NB4 (cell line): ENCODE results near the gene MARK4.
"Not testable (repeated sequence)": the region's sequence is repeated elsewhere in the genome, so short reads cannot be mapped to it uniquely, and the experiment has no call there.

ENCODE experiments used
- DNase-seq: peaks from one replicate; pipeline ENCODE4 v3.0.0; 2010; ENCODE audit warnings: low read depth
- H3K4me3 ChIP-seq: one replicate; pipeline ENCODE4 v1.5.1; 2011; ENCODE audit warnings: mild to moderate bottlenecking, low read depth, low read length, moderate library complexity
- MAX ChIP-seq: IDR thresholded peaks from 2 replicates; pipeline ENCODE4 v1.6.1; 2011; ENCODE audit warnings: low read depth, low read length
- MYC ChIP-seq: IDR thresholded peaks from 2 replicates; pipeline ENCODE4 v1.6.1; 2011; ENCODE audit warnings: low read depth, low read length
- POLR2A ChIP-seq: IDR thresholded peaks from 2 replicates; pipeline ENCODE4 v1.6.1; 2011; ENCODE audit warnings: mild to moderate bottlenecking; ENCODE audit not compliant: insufficient read length; ENCODE audit errors: extremely low read depth
- TF ChIP-seq, protein P1 (sequence below): IDR thresholded peaks from one replicate; pipeline ENCODE4 v1.5.1; 2012; ENCODE audit warnings: low read depth, low read length

MARK4 gene

DNA sequence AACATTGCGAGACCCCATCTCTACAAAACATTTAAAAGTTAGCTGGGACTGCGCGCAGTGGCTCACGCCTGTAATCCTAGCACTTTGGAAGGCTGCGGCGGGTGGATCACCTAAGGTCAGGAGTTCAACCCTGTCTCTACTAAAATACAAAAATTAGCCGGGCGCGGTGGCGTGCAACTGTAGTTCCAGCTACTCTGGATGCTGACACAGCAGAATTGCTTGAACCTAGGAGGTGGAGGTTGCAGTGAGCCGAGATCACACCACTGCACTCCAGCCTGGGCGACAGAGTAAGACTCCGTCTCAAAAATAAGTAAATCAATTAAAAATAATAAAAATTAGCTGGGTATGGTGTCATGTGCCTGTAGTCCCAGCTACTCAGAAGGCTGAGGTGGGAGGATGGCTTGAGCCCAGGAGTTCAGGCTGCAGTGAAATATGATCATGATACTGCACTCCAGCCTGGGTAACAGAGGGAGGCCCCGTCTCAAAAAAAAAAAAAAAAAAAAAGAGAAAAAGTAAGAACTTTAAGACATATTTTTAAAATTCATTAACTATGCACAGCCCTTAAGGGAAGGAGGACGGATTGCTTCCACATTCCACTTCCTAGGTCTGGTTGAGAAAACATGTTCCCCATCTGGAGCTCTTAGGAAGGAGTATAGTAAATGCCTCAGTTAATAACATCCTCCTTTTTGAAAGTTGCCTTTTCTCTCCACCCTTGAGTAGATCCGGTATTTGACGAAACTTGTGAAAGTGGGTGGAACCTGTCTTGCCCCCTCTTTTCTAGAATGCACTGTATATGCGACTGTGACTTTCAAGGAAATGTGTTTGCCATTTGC lies 31.9 kb upstream of the MARK4 start:
- TF ChIP-seq MYC = no peak
- no peak for DNase-seq
- H3K4me3 ChIP-seq = no peak overlapping the region

GRCh38 chr19:45222724-45223123 lies 28.3 kb upstream of the MARK4 start:
- TF ChIP-seq POLR2A (no peak), MYC (no peak), MAX (no peak)
- TF ChIP-seq, protein P1, sequence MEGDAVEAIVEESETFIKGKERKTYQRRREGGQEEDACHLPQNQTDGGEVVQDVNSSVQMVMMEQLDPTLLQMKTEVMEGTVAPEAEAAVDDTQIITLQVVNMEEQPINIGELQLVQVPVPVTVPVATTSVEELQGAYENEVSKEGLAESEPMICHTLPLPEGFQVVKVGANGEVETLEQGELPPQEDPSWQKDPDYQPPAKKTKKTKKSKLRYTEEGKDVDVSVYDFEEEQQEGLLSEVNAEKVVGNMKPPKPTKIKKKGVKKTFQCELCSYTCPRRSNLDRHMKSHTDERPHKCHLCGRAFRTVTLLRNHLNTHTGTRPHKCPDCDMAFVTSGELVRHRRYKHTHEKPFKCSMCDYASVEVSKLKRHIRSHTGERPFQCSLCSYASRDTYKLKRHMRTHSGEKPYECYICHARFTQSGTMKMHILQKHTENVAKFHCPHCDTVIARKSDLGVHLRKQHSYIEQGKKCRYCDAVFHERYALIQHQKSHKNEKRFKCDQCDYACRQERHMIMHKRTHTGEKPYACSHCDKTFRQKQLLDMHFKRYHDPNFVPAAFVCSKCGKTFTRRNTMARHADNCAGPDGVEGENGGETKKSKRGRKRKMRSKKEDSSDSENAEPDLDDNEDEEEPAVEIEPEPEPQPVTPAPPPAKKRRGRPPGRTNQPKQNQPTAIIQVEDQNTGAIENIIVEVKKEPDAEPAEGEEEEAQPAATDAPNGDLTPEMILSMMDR = no peak

GRCh38 chr19:45223879-45224278 lies 27.2 kb upstream of the MARK4 start:
- TF ChIP-seq, protein P1 = no peak
- TF ChIP-seq MAX (no peak), POLR2A (no peak), MYC (no peak)
- H3K4me3 ChIP-seq = no peak overlapping the region
- no peak for DNase-seq

More at GRCh38 chr19:45222724-45223123, 28.3 kb upstream of the MARK4 start:
- no peak for DNase-seq
- no peak overlapping the region for H3K4me3 ChIP-seq

DNA sequence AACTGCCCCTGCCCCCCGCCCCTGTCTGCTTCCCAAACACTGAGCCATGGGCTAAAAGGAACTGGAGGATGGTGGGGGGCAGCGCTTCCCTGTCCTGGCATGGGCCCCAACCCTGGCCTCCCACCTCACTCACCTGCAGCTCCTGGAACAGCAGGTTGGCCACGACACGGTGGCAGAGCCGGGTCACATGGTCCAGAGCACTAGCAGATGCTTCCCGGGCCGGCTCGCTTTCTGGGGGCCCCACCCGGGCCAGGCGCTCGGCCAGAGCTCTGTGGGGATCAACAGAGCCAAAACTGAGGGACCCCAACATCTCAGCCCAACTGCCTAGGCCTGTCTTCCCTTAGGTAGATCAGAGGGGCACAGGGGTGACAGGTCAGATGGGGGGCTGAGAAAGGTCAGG lies 26.4 kb upstream of the MARK4 start:
- TF ChIP-seq MYC (no peak), MAX (no peak), POLR2A (no peak)
- TF ChIP-seq, protein P1 = no peak
- DNase-seq = no peak
- no peak overlapping the region for H3K4me3 ChIP-seq

DNA sequence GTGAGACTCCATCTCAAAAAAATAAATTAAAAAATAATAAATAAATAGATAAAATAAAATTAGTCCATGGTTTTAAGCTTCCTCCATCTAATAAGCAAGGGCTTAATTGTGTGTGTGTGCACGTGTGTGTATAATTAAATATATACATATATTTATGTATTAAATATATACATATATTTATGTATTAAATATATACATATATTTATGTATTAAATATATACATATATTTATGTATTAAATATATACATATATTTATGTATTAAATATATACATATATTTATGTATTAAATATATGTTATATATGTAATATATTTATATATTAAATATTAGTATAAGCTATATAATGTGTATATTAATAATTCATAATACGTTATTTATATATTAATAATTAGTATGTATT lies 22.0 kb upstream of the MARK4 start:
- not testable (repeated sequence) for H3K4me3 ChIP-seq, DNase-seq

GRCh38 chr19:45231891-45232290 lies 19.2 kb upstream of the MARK4 start:
- DNase-seq = no peak
- TF ChIP-seq, protein P1 = no peak
- TF ChIP-seq POLR2A = no peak
- no peak for TF ChIP-seq MYC
- TF ChIP-seq MAX = no peak
- no peak overlapping the region for H3K4me3 ChIP-seq
